Measurements from ENCODE around the gene KIF3C.

GRCh38 chr2:25878361-25879132 is 103.8 kb downstream of the KIF3C start, which contains the start of gene ASXL2:
- TF ChIP-seq, protein P1, sequence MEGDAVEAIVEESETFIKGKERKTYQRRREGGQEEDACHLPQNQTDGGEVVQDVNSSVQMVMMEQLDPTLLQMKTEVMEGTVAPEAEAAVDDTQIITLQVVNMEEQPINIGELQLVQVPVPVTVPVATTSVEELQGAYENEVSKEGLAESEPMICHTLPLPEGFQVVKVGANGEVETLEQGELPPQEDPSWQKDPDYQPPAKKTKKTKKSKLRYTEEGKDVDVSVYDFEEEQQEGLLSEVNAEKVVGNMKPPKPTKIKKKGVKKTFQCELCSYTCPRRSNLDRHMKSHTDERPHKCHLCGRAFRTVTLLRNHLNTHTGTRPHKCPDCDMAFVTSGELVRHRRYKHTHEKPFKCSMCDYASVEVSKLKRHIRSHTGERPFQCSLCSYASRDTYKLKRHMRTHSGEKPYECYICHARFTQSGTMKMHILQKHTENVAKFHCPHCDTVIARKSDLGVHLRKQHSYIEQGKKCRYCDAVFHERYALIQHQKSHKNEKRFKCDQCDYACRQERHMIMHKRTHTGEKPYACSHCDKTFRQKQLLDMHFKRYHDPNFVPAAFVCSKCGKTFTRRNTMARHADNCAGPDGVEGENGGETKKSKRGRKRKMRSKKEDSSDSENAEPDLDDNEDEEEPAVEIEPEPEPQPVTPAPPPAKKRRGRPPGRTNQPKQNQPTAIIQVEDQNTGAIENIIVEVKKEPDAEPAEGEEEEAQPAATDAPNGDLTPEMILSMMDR (conservative IDR thresholded peaks at IDR 0.05; ENCODE audit: low read depth, low read length) = no peak
- no peak for TF ChIP-seq EZH2 (IDR thresholded peaks at IDR 0.05; ENCODE audit: borderline replicate concordance, low read depth, low read length, poor library complexity, severe bottlenecking)
